GM19023 (cell line): ENCODE measurements around the gene SKAP1.
"Not testable (repeated sequence)": the region's sequence is repeated elsewhere in the genome, so short reads cannot be mapped to it uniquely, and the experiment has no call there.

ENCODE experiments used
- ATAC-seq: cut with Tn5 transposase; IDR thresholded peaks from one replicate; pipeline ENCODE4 v1.9.1; 2021; ENCODE audit warnings: mild to moderate bottlenecking, moderate library complexity; ENCODE audit not compliant: unreplicated experiment

Gene SKAP1

GRCh38 chr17:48223945-48224344, 206.1 kb downstream of the SKAP1 start:
- no peak for ATAC-seq

DNA sequence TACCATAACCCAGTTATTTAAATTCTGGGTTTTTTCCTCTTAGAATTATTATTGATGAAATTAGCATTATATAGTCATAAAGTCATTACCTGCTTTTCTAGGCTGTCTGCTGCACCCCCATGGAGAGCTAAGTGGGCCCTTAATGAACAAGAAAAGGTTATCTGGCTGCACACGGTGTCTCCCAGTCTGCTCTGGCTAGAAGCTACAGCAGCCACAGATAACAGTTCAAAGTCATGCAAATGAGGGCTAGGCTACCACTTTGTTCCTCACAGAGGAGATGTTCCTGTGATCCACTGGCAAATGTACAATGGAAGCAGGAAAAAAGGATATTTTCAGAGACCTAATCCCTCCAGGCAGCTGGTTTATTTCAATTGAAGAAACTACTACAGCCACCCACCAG, 210.4 kb downstream of the SKAP1 start:
- no peak for ATAC-seq

DNA sequence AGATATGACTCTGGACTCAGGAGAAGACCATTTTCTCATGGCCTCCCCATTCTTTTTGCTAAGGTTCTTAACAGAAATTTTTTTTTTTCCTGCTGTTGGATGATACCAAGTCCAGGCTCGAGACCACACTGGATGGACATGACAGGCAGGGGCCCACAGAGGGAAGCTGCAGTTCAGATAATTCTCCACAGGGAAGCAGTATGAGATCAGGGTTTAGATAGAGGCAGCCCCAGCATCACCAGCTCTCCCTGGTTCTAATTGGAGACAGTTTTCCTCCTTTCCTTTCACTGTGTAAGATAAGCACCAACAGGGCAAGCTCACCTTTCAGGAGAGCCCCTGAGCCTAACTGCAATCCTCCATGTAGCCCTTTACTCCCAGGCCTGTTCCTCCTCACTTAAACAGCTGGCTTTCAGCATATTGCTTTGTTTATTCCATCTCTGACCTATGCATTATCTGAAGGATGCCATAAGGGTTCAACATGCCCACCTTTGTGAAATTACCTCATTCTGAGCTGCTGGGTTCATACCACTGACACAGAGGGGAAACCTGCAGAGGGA, 214.4 kb downstream of the SKAP1 start:
- ATAC-seq, result no peak

DNA sequence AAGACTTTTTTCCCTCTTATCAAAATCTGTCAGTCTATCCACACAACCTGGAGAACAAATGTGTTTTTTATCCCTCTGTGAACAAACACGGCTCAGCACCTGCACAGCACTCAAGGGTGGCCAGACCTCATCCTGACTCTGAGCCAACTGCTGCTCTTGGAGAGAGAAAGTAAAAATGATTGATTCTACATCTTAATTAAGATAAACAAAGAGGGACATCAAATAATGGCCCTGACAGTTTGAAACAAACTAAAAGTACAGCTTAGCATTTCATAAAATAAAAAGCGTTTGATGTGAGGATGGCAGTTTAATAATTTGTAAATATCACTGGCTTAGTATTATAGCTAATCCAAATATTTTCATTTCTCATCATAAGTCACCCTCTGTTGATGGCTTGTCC, 216.2 kb downstream of the SKAP1 start:
- no peak for ATAC-seq

- ATAC-seq, result no peak
Observed at GRCh38 chr17:48211787-48212186, 218.2 kb downstream of the SKAP1 start.

DNA sequence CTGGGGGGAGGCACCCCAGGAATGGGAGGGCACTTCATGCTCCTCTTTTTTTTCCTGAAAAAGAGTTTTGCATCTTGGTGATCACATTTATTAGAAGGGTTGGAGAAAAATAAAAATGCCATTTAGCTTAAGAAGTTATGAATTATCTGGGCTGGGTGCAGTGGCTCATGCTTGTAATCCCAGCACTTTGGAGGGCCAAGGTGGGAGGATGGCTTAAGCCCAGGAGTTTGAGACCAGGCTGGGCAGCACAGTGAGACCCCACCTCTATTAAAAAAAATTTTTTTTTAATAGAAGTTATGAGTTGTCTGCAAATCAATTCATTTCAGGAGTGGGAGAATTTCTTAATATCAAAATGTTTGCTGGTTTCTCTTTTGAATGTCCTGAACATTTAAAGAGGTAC, 219.0 kb downstream of the SKAP1 start:
- no peak for ATAC-seq

DNA sequence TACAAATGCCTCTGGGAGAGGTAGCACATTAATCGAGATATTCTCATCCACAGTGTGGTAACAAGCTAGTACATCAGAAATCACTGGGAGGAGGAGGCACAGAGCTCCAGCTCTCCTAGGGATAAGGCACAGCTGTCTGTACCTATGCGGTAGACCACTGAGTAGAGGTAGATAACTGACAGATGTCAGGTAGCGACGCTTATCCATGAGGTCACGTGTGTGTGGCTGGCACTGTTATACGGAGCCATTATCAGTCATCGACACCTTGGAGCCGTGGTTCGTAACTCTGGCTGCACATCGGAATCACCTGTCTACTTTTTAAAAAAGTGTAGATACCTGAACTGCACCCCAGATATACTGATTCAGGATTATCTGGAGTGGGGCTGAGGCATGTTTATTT, 220.0 kb downstream of the SKAP1 start:
- no peak for ATAC-seq

DNA sequence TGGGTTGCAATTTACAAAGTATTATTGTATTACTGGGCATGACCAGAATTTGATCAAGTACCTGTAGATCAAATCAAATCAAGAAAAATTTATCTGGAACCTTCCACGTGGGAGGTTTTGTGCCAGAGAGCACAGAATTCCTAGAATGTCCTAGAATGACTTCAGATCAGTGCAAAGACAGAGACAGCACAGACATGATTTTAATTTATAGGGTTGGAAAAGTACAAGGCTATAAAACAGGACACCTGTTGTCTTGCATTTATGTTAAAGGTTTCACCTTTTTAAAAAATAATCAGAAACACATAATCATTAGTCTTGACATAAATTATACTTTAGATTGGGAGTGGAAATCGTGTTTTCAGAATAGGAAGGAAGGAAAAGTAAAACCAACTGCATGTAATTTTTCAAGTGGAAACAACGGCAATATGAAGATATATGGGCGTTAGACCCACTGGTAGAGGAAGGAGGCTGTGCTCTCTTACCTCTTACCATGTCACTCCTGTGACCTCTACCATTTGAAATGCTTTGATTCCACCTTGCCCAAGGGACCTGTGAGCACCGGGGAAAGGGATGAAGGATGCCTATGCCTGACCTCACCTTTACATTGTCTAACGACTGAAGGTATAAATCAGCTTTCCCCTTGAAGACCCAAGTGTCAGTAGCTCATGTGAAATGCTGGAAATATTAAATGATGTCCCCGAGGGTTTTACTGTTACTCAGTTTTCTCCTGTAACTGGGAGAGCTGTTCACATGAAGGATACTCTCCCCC, 222.1 kb downstream of the SKAP1 start:
- no peak for ATAC-seq

DNA sequence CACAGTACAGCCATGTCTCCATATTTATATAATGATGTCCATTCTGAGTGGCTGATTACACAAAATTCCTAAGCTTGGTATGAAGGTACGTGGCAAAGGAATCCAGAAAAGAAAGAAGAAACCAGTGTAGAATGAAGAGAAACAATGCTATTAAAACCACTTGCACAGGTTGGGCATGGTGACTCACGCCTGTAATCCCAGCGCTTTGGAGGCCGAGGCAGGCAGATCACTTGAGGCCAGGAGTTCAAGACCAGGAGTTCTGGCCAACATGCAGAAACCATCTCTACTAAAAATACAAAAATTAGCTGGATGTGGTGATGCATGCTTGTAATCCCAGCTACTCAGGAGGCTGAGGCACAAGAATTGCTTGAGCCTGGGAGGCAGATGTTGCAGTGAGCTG, 223.0 kb downstream of the SKAP1 start:
- ATAC-seq, result not testable (repeated sequence)

GRCh38 chr17:48202959-48203358, 227.1 kb downstream of the SKAP1 start:
- no peak for ATAC-seq

DNA sequence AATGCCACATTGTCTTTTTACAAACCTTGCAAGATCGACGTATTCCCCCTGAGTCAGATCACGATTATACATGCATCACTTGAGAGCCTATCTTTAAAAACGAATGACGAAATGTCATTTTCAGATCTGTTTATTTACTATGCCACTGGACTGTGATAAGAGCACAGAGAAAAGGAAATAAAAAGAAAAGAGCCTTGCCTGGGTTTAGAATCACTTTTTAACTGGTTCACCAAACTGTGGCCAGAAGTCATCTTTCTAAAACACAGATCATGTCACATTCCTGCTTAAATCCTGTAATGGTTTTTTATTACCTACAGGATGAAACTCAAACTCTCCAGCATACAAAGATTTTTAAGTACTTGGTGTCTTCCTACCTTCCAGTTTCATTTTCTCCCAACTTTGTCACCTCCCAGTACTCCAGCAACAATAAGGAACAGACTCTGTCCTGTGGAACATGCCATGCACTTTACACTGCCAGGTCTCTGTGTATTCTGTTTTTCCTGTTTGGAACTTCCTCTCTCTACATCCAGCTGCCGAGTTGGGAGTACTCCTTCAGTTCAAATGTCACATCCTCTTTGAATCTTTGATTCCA, 231.0 kb downstream of the SKAP1 start:
- ATAC-seq, result no peak

- ATAC-seq, result no peak
Observed at GRCh38 chr17:48195910-48196309, 234.1 kb downstream of the SKAP1 start.

GRCh38 chr17:48194097-48194550, 235.9 kb downstream of the SKAP1 start:
- no peak for ATAC-seq

DNA sequence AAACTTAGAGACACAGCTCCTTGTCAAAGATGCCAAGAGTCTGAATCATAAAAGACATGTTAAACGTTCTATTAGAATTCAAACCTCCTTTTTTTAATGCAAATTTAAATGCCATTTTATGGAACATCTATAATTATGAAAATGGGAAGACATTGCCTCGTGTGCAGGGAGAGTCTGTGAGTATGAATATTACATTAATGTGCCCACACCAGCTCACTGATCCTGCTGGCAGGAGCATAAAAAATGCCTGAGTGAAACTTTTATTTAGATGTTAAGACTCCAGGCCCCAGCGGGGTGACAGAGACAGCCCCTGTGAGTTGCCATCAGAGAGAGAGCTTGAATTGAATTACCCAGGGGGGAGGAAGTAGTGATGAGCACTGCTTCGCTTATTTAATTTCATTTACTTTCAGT, 237.7 kb downstream of the SKAP1 start:
- ATAC-seq, result no peak

GRCh38 chr17:48191362-48191761, 238.7 kb downstream of the SKAP1 start:
- ATAC-seq, result no peak

- ATAC-seq, result no peak
Observed at GRCh38 chr17:48190871-48191270, 239.1 kb downstream of the SKAP1 start.

- ATAC-seq, result no peak
Observed at GRCh38 chr17:48187872-48188608, 242.0 kb downstream of the SKAP1 start.

- ATAC-seq, result not testable (repeated sequence)
Observed at GRCh38 chr17:48186317-48186716, 243.7 kb downstream of the SKAP1 start.

- ATAC-seq, result no peak
Observed at GRCh38 chr17:48184721-48185120, 245.3 kb downstream of the SKAP1 start.

DNA sequence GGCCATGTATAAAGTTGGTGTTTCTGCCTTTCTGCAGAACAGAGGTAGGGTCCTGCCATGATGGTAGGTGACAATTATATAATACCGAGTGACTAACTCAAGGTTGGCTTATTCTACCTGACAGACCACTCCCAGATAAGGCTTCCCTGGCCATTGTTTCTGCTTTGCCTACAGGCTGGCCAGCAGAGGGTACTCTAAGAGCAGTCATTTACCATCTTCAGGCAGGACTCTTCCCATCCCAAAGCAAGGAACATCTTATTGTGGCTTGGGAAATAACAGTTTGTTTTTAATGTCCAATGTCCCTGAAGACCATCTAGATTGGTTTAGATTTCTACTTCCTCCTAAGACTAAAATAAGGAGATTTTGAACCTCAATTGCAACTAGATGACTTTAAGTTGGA, 248.4 kb downstream of the SKAP1 start:
- ATAC-seq, result no peak

DNA sequence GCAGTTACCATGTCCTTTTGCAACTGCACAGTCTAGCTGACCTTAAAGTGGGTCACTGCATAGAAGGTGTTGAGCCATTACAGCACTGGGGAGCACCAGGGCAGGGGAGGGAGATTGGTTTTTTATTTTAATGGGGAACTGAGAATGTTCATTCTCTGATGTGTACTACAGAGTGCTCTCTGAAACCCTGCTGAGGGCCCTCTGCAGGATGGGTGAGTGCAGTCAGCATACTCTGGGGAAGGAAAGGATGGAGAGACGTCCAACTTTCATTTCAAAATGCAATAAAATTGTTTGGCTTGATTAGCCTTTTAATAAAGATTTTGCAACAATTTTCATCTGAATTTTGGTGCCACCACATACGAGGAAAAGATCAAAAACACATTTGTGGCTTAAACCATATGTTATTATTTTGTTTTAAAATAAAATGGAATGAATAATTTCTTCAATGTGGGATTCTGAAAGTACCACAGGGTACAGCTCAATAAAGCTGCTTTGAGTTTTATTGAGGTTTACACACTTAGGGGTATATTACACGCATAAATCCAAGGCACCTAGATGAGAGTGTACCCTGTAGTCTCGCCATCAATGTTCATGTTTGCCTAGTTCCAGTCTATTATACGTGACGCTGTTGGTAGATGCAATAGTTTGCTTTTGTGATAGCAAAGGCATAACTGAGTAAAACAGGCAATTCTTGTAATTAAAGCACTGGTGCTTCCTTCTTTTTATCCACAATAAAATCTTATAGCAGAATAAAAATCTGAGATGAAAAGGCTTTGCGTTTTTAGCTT, 249.0 kb downstream of the SKAP1 start:
- ATAC-seq, result no peak
